GM19099 (cell line): ENCODE data around the gene GTF3C1.

Experiments used
- POLR2A ChIP-seq: IDR thresholded peaks from 3 replicates; pipeline ENCODE4 v1.6.1; 2011; ENCODE audit warnings: low read depth; ENCODE audit not compliant: insufficient read length; ENCODE audit errors: extremely low read depth

Gene GTF3C1

GRCh38 chr16:27572711-27573110 lies 23.0 kb upstream of the GTF3C1 start:
- TF ChIP-seq POLR2A, result no peak

DNA sequence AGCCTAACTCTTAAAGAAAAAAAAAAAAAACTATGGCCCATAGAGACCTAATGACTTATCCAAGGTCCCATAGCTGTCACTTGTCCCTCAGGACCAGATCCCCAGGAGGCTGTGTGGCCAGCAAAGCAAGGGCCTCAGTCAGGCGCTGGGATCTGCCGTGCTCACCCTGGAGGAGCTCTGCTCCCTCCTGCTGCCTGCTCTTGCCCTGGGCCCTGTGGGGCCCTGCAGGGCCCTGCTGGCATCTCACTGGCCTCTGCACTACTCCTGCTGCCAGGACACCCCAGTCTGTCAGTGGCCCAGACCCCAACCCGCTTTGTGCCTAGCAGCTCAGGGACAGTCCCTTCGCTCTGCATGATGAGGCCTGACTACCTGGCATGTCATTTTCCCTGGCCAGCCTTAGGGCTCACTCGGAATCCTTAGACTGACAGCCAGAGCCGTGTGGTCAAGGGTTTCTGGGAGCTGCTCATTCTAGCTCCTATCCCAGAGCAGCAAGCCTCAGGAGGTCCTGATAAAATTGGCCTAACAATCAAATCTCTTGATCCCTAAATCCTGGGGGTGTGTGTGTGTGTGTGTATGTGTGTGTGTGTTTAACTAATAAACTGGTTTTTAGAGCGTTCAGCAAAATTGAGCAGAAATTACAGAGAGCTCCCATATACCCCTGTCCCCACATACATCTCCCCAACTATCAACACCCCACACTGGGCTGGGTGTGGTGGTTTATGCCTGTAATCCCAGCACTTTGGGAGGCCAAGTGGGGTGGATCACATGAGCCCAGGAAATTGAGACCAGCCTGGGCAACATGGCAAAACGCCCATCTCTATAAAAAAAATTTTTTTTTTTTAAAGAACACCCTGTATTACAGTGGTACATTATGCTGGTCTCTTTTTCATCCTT lies 22.0 kb upstream of the GTF3C1 start:
- no peak for TF ChIP-seq POLR2A

DNA sequence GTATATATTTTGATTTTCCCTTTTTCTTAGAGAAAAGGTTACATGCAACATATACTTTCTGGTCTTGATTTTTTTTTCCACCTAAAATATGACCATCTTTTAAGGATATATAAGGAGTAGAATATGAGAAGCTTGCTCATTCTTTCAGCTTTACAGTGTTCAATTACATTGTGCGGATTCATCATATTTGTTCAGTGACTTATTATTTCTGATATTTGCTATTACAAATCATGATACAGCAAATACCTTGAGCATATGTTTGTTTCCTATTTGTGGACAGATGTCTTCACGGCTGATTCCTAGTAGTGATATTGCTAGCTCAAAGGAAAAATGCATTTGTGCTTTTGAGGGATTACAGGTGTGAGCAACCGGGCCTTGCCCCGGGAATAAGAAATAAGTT lies 18.4 kb upstream of the GTF3C1 start:
- TF ChIP-seq POLR2A, result no peak

GRCh38 chr16:27566417-27566816 lies 16.7 kb upstream of the GTF3C1 start:
- no peak for TF ChIP-seq POLR2A

DNA sequence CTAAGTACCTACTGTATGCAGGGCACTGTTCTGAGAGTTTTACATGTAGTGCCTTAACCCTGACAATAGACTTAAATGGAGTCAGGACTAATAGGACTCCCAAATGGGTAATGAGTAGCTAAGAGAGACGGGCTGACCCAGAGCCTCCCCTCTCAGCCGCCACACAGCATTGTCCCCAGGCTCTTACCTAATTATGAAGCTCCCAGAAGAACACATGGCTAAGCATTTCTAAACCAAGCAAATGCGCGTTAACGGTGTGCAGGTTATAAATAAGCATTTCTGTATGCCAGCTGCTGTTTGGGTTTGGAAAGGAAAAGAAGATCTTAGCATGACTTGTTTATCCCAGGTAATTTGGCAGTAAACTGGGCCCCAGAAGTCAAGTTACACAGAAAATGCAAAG lies 14.5 kb upstream of the GTF3C1 start:
- no peak for TF ChIP-seq POLR2A

GRCh38 chr16:27561216-27561615 lies 11.5 kb upstream of the GTF3C1 start:
- no peak for TF ChIP-seq POLR2A

GRCh38 chr16:27558932-27559331 lies 9.2 kb upstream of the GTF3C1 start:
- TF ChIP-seq POLR2A, result no peak

- no peak for TF ChIP-seq POLR2A
These were observed 8.7 kb upstream of the GTF3C1 start for GRCh38 chr16:27558434-27558833.

DNA sequence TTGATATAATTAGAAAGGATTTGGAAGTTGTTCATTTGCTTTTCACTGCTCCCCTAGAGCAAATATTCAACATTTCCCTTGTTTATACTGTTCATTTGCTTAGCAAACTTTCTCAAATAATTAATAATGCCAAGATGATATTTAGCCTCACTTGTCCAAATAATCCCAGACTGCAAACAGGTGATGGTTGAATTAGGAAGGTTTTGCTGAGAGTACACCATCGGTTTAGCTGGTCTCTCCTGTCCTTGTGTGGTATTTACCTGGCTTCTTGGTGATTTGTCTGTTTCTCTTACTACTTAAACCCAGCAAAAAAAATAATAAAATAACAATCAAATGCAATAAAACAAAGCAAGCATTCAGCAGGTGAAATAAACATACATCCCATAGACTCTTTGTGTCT lies 6.8 kb upstream of the GTF3C1 start:
- no peak for TF ChIP-seq POLR2A

- no peak for TF ChIP-seq POLR2A
These were observed 1.3 kb upstream of the GTF3C1 start for GRCh38 chr16:27551036-27551435.

- TF ChIP-seq POLR2A, result no peak
These were observed 838 bp upstream of the GTF3C1 start for GRCh38 chr16:27550582-27550920.

- no peak for TF ChIP-seq POLR2A
These were observed 308 bp downstream of the GTF3C1 start for GRCh38 chr16:27549464-27549745.

GRCh38 chr16:27547851-27548250 lies 1.9 kb downstream of the GTF3C1 start:
- TF ChIP-seq POLR2A, result no peak

GRCh38 chr16:27547134-27547533 lies 2.6 kb downstream of the GTF3C1 start:
- TF ChIP-seq POLR2A, result no peak

- TF ChIP-seq POLR2A, result no peak
These were observed 5.0 kb downstream of the GTF3C1 start for GRCh38 chr16:27544671-27545070.

- no peak for TF ChIP-seq POLR2A
These were observed 5.9 kb downstream of the GTF3C1 start for GRCh38 chr16:27543801-27544200.

DNA sequence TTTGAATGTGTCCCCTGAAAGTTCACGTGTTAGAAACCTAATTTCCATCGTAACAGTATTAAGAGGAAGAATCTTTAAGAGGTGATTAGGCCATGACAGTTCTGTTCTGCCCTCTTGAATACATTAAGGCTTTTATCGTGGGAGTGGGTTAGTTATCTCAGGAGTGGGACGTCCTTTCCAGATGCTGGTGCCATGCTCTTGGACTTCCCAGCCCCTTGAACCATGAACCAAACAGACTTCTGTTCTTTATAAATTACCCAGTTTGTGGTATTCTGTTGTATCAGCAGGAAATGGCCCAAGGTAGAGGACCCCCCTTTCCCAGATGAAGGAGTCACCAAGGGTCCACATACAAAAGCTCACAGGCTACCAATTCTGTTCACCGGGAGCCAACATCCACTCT lies 10.1 kb downstream of the GTF3C1 start:
- TF ChIP-seq POLR2A, result no peak
